Measurements from ENCODE around the gene TMEM164.
A peak's percentile ranks its signal among the peaks of the same experiment; 100 is the strongest.

The TMEM164 gene

DNA sequence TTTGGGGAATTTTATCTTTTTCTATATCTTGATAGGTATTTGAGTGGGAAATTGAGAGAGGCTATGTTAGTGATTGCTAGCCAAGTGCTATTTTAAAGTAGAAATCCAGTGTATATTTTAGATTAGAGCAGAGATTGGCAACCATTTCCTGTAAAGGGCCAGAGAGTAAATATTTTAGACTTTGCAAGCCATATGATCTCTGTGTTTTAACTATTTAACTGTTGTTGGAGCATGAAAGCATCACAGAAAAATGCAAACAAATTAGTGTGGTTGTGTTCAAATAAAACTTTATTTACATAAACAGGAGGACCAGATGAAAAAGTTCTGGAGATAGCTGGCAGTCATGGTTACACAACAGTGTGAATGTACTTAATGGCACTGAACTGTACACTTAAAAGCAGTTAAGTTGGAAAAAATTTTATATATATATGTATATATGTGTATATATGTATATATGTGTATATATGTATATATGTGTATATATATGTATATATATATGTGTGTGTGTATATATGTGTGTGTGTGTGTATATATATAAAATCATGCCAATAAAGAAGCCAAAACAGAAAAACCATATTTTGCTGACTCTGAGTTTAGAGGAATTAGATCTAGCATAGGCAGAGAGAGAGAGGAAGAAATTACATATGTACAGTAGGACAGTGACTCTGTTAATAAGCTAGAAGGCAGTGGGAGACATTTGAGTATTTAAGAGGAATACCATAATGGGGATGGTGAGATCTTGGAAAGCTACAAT, 83.4 kb downstream of the TMEM164 start:
- peak; percentile 13 for DNase-seq

DNA sequence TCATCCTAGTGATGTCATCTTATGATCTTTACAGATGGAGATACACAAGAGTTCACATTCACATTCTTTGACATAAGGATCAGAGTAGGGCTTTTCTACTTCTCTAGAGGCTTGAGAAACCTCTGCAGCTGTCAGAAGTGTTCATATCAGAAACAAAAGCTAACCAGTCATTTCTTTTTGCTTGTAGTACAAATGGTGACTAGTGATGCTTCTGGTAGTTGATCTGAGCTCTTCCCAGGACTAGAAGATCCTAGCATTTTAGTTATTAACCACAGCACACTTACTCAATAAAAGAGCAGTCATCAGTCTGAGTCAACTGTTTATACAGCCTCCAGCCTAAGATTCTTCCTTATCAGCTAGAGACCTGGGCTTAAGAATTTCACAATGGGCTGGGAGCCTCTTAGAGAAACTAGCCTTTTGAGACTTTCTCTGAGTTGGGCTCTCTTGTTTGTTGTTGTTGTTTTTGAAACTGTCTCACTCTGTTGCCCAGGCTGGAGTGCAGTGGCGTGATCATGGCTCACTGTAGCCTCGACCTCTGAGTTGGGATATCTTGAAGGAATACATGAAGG, 84.1 kb downstream of the TMEM164 start:
- no peak for DNase-seq

DNA sequence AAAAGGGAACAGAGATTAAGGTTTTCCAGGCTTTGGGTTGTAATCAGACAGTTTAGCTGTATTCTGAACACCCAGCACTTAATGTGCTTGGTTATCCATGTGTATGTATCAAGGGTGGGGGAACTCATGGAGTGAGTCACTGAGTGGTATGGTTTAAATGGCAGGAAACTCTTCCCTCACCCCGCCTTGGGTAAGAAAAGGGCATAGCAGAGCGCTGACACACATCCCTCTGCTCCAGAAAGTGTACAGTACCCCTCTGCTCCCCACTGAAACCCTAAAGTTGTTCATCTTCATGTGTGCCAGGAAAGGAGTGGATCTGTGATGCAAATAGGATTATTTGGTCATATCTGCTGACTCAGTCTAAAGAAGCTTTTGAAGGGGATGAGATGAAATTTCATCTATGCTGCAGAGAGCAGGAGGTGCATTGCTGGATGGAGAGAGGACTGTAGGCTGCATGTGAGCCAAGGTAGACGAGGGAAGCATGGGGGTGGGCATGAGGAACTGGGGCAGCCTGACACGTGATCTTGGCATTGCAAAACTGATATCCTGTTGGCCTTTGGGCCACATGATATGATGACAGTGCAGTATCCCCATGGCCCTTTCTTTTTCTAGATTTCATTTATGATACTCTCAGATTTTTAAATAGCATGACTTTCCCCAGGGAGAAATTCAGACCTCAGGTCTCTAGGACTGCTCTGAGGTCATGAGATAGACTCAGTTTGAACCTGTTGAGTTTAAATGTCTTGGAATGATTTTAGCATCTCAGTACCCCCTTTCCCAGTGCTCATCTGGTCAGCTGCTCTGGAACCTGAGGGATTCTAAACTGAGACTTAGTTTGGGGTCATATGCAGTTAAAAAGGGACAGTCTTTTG, 84.8 kb downstream of the TMEM164 start:
- DNase-seq: no peak

DNA sequence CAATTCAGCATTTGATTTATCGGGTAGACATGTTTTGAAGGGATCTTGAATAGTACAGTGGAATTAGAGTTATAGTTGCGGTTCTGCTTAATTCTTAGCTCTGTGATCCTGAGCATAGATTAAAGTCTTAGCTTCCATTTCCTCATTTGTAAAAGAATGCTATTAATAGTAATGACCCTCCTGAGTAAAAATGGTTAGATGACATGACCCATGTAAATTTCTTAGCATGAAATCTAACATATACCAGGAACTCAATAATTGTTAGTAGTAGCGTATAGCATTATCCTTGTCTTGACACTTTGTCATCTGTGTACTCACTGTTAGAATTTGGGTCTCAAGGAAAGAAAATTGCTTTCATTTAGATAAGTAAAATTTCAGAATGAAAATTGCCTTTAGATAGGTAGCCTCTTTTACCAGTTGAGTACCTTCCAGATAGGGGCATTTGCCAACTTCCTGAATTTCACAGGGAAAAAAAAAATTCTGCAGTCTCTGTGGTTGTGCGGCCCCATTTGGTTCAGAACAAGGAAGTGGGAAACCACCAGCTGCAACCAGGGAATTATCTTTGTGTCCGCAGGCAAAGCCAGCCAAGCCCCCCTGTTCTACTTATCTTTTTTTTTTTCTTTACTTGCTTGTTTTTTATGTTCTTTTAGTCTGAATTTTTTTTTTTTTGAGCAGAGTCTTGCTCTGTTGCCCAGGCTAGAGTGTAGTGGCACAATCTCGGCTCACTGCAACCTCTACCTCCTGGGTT, 86.9 kb downstream of the TMEM164 start:
- DNase-seq: no peak

DNA sequence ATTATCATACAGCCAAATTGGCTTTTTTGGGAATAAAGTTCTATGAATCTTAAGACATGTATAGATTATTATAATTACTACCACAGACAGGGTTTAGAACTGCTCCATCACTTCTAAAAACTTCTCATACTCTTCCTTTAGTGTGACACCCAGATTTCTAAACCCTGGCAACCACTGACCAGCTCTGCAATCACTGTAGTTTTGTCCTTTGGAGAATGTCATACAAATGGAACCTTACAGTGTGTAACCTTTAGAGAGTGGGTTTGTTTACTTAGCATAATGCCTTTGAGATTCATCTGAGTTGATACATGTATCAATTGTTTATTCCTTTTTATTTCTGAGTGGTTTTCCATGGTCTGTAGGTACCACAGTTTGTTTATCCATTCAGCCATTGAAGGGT, 95.0 kb downstream of the TMEM164 start:
- DNase-seq: no peak

DNA sequence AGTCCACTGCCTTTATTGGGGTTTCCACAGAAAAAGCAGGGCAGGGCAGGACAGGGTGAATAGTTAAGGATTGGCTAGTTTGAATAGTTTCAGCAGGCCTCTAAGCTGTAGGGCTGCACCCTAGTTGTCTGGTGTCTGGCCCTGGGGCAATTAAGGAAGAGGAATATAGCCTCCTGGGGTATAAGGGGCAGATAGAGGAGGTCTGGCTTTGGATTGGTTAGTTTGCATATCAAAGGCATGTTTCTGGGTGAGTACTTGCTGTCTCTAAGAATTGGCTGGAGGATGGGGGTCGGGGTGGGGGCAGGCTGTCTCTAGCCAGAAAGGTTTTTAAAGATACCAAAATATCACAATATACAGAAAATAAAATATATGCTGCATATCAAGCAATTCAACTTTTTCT, 100.4 kb downstream of the TMEM164 start:
- no peak for DNase-seq

DNA sequence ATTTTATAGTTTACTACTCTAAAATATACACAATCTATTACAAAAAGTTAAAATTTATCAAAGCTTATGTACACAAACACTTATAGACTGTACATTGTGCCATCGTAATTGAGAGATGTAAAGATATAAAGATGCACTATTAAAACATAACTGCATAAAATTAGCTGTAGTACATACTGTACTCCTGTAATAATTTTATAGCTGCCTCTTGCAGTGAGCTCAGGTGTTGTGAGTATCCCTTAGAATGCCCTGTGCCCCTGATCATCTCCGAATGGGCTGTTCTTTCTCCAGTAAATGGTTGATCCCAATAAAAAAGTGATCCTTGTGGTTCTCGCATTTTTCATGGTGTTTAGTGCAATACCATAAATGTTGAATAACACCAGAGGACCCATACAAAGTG, 101.2 kb downstream of the TMEM164 start:
- no peak for DNase-seq

GRCh38 chrX:110108381-110108821, 105.5 kb downstream of the TMEM164 start:
- no peak for DNase-seq

DNA sequence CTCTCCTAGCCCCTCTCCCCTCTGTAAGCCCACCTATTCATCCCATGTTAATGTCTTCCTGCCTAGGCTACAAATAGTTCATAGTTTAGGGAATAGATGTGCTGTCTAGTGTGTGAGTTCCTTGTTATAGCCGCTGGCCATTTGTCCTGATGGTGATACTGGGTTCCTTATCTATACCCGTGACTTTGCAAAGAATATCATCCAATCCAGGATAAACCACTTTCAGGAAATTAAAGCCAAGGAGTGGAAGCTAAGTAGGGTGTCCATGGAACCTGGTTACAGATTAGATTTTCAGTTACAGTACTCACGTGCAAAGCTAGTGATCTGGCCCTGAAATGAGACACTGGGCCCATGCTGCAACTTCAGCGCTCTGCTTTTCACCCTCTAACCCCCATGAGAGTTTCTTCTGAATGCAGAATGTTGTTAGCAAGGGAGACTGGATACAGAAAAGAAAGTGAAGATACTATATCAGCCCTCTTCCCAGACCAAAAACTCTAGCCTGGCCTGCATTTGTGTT, 111.4 kb downstream of the TMEM164 start:
- no peak for DNase-seq

GRCh38 chrX:110116066-110116980, 113.4 kb downstream of the TMEM164 start:
- DNase-seq: no peak

- no peak for DNase-seq
Observed at GRCh38 chrX:110118530-110118929, 115.6 kb downstream of the TMEM164 start.

DNA sequence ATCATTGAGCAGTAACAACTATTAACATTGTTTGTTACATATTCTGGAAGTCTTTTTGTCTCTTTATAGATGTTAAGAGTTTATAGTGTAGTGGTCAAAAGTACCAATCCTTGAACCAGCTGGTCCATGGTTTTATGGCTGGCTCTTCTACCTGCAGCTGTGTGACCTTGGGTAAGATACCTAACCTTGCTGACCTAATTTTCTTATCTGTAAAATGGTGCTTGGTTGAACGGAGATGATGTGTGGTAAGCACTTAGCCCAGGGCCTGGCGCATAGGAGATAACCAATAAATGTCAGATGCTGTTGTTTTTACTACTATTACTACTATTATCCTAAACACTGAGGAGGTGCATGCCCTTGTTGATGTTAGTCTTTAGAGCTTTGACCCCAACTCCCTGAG, 116.6 kb downstream of the TMEM164 start:
- DNase-seq: no peak

GRCh38 chrX:110120025-110120424, 117.1 kb downstream of the TMEM164 start:
- DNase-seq: no peak

DNA sequence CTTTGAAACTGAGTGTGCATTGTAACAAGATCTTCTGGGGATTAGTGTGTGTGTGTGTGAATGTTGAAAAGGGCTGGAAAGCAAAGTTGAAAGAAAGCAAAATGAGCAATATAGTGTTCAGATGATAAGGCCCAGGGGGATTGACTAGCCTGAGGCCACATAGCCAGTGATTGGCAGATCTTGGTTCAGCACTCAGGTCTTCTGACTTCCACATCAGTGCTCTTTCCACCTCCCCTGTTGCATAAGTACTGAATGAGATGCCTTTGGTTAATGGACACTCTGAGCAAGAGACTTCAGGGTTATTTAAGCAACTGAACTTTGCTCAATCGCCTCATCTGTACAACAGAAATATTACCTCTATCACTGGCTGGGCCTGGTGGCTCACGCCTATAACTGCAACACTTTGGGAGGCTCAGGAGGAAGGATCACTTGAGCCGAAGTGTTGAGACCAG, 120.4 kb downstream of the TMEM164 start:
- DNase-seq: no peak

DNA sequence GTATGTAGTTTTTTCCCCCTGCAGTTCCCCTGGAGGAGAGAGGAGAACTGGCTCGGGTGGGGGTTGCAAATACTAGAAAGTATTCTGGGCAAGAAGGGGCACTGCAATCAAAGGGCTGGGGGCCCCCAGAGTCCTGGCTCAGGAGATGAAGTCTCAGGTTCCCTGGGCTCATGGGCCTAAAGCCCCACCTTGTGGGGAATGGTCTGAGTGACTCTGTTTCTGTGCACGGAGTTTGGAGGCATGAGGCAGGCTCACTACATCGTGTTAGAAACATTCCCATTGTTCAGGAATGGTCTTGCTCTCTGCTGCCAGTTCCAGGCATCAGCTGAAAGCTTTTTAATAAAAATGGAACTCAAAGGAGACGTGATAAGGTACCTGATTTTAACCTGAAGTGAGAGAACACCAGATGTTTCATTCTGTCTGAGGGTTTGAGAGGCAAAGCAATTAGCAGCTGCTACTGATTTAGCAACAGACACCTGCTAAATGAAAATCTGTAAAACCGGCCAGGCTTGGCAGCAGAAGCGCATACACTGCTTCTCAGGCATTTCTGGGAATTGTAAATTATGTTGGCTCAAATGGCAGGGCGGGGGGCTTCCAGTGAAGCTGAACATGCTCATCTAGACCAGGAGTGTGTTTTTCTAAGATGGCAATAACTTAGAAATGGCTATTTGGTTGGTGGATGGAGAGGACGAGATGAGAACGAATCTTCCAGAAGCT, 122.7 kb downstream of the TMEM164 start:
- DNase-seq: no peak

DNA sequence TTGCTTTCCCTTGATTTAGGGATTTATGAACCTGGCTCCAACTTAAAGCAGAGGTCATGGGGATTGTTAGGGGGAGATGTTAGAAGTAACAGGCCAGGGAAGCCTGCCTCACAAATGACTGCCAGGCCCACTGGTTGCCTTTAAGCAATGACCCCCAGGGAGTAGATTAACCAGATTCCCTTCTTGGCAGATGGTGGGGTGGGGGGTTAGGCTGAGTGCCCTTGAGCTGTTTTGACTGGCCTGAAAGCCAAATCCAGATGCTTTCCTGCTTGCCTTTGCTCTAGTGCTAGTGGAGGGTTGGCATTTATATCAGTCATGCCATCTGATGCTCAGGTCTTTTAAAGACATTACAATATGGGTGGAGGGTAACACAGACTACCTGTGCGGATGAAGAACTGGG, 128.1 kb downstream of the TMEM164 start:
- DNase-seq: no peak

GRCh38 chrX:110132450-110133114, 129.7 kb downstream of the TMEM164 start:
- no peak for DNase-seq

GRCh38 chrX:110133735-110134370, 130.9 kb downstream of the TMEM164 start:
- no peak for DNase-seq

DNA sequence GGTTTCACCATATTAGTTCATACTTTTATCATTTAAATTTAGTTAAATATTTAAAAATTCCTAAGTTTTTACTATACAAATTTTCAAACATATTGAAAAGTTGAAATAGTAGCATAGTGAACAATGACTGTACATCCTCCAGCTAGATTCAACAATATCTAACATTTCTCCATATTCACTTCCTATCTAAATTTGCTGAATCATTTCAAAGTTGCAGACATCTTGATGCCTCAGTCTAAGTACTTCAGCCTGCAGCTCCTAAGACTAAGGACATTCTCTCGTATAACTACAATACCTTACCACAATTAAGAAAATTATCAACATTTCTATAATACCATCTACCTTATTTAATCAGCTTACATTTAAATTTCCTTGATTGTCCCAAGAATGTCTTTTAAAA, 132.7 kb downstream of the TMEM164 start:
- DNase-seq: no peak

GRCh38 chrX:110136136-110136535, 133.2 kb downstream of the TMEM164 start:
- DNase-seq: no peak

Measured in NCI-H526 treated with DMSO at 0.1 percent for 48 hours (cell line).